ENCODE measurements around the gene EFNB2.

EFNB2 gene

GRCh38 chr13:106492588-106493475 is 42.6 kb downstream of the EFNB2 start:
- TF ChIP-seq, protein P1, sequence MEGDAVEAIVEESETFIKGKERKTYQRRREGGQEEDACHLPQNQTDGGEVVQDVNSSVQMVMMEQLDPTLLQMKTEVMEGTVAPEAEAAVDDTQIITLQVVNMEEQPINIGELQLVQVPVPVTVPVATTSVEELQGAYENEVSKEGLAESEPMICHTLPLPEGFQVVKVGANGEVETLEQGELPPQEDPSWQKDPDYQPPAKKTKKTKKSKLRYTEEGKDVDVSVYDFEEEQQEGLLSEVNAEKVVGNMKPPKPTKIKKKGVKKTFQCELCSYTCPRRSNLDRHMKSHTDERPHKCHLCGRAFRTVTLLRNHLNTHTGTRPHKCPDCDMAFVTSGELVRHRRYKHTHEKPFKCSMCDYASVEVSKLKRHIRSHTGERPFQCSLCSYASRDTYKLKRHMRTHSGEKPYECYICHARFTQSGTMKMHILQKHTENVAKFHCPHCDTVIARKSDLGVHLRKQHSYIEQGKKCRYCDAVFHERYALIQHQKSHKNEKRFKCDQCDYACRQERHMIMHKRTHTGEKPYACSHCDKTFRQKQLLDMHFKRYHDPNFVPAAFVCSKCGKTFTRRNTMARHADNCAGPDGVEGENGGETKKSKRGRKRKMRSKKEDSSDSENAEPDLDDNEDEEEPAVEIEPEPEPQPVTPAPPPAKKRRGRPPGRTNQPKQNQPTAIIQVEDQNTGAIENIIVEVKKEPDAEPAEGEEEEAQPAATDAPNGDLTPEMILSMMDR (IDR thresholded peaks at IDR 0.05; ENCODE audit: extremely low read depth, insufficient read depth, missing control alignments): no peak
- DNase-seq (ENCODE audit: low spot score): no peak
- in situ Hi-C loops (cut with MboI; ENCODE audit: low pct_unique_long_range_greater_than_20kb, low sequenced_read_pairs, unreplicated experiment): no loop called here

DNA sequence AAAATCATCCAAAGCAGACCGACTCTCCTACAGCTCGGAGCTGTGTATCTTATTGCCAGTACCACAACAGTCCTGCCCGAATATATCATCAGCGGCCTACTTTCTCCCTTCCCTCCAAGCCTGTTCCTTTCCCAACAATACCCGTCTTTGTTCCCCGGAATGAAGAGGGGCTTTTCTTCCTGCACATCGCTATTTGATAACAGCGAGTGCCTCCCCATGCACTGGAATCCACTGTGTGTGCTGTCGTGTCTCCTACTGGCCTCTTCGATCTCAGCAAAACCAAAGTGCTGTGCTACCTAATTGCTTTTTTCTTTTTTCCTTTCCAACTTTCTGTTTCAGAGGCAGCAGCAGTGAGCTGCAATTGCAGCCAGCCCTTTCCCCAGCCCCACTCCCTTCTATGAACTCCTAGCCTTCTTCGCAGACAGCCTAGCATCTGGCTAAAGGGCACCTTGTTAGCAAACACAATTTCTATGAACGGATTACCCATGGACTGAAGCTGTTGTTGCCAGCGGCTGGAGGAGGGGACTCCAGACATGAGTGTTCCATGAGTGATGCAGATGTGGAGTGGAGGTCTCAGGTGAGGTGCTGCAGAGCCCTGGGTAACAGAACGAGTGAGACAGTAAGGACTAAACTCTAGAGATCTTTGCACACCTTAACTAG is 43.4 kb downstream of the EFNB2 start:
- no peak for DNase-seq (ENCODE audit: low spot score)
- in situ Hi-C loops (cut with MboI; ENCODE audit: low pct_unique_long_range_greater_than_20kb, low sequenced_read_pairs, unreplicated experiment): no loop called here
- TF ChIP-seq, protein P1 (IDR thresholded peaks at IDR 0.05; ENCODE audit: extremely low read depth, insufficient read depth, missing control alignments): no peak

GRCh38 chr13:106491463-106491862 is 44.0 kb downstream of the EFNB2 start:
- DNase-seq (ENCODE audit: low spot score): no peak
- TF ChIP-seq, protein P1 (IDR thresholded peaks at IDR 0.05; ENCODE audit: extremely low read depth, insufficient read depth, missing control alignments): no peak
- in situ Hi-C loops (cut with MboI; ENCODE audit: low pct_unique_long_range_greater_than_20kb, low sequenced_read_pairs, unreplicated experiment): no loop called here

GRCh38 chr13:106490569-106491321 is 44.7 kb downstream of the EFNB2 start:
- TF ChIP-seq, protein P1 (IDR thresholded peaks at IDR 0.05; ENCODE audit: extremely low read depth, insufficient read depth, missing control alignments): no peak
- in situ Hi-C loops (cut with MboI; ENCODE audit: low pct_unique_long_range_greater_than_20kb, low sequenced_read_pairs, unreplicated experiment): no loop called here
- DNase-seq (ENCODE audit: low spot score): no peak

GRCh38 chr13:106489849-106490568 is 45.5 kb downstream of the EFNB2 start:
- TF ChIP-seq, protein P1 (IDR thresholded peaks at IDR 0.05; ENCODE audit: extremely low read depth, insufficient read depth, missing control alignments): no peak
- DNase-seq (ENCODE audit: low spot score): no peak
- in situ Hi-C loops (cut with MboI; ENCODE audit: low pct_unique_long_range_greater_than_20kb, low sequenced_read_pairs, unreplicated experiment): no loop called here

DNA sequence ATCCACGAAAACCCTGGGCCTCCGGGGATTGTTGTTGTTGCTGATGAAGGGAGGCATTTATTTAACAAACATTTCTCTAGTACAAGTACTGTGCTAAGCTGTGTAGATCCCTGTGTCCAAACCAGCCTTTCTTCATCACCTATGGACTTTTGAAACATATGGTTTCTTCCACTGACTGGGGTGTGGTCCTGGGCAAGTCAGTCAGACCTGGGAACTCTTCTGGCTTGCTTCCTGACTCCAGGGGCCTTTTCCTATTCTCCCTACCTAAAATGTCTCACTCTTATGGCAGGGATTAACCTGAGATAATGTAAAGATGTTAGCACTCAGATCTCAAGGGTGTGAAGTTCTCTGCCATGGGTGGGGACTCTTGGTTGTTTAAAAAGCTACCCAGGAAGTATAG is 46.8 kb downstream of the EFNB2 start:
- no peak for DNase-seq (ENCODE audit: low spot score)
- TF ChIP-seq, protein P1 (IDR thresholded peaks at IDR 0.05; ENCODE audit: extremely low read depth, insufficient read depth, missing control alignments): no peak
- in situ Hi-C loops (cut with MboI; ENCODE audit: low pct_unique_long_range_greater_than_20kb, low sequenced_read_pairs, unreplicated experiment): no loop called here

Data from GM13977 (cell line).